Upper lobe of left lung (tissue), 6 donors: ENCODE results near the gene CRACDL. TPM values are rescaled to one million over a fixed set of nuclear protein-coding genes. Genes with fewer than 3 reads are reported as not detected.
A peak's percentile ranks its signal among the peaks of the same experiment; 100 is the strongest.

Source experiments
- ATAC-seq, 2 donors: fragments of 200-7000 bp; cut with Tn5 transposase; one replicate each; pipeline ENCODE4 v1.9.1; 2022; ENCODE audit warnings: mild to moderate bottlenecking in 2 of 2, moderate library complexity in 2 of 2; ENCODE audit not compliant: low FRiP score in 2 of 2
- DNase-seq, 2 donors: peaks; one replicate each; pipeline ENCODE4 v3.0.0-alpha.2; 2019 to 2020
- H3K27ac ChIP-seq, 4 donors: fragments of 200-600 bp; sonication (generic); one replicate each; pipeline ENCODE4 v1.5.1; 2016 to 2019
- H3K27me3 ChIP-seq, 4 donors: fragments of 200-600 bp; sonication (generic); one replicate each; pipeline ENCODE4 v1.5.1; 2017 to 2019
- H3K36me3 ChIP-seq, 4 donors: fragments of 200-600 bp; sonication (generic); one replicate each; pipeline ENCODE4 v1.5.1; 2016 to 2019
- H3K4me1 ChIP-seq, 4 donors: fragments of 200-600 bp; sonication (generic); one replicate each; pipeline ENCODE4 v1.5.1; 2018 to 2019
- H3K4me3 ChIP-seq, 4 donors: fragments of 200-600 bp; sonication (generic); one replicate each; pipeline ENCODE4 v1.5.1; 2017 to 2019; ENCODE audit warnings: mild to moderate bottlenecking in 2 of 4, moderate library complexity in 1 of 4
- H3K9me3 ChIP-seq, 4 donors: fragments of 200-600 bp; sonication (generic); one replicate each; pipeline ENCODE4 v1.5.1; 2018 to 2019
- EP300 ChIP-seq, 4 donors: sonication (generic); formaldehyde crosslinking; IDR thresholded peaks; one replicate each; pipeline ENCODE4 v1.5.1; 2017; ENCODE audit warnings: antibody characterized with exemption in 4 of 4, control low read depth in 2 of 4
- POLR2A ChIP-seq, 4 donors: fragments of 450-650 bp; IDR thresholded peaks; one replicate each; pipeline ENCODE4 v1.5.1; 2016 to 2017; ENCODE audit warnings: antibody characterized with exemption in 4 of 4, mild to moderate bottlenecking in 2 of 4
- POLR2AphosphoS5 ChIP-seq, 2 donors: sonication (generic); formaldehyde crosslinking; IDR thresholded peaks; one replicate each; pipeline ENCODE4 v1.5.1; 2017; ENCODE audit warnings: antibody characterized with exemption in 2 of 2
- WGBS, 2 donors: methylation state at CpG; one replicate each; pipeline ENCODE4 v1.1.5; 2017 to 2018; 5-methylcytosine and 5-hydroxymethylcytosine counted together
- total RNA-seq, 6 donors: library from RNA; depleted of rRNA in 4 of 6; stranded (reverse); fragments of >200 nt in 4 of 6; gene quantifications; one replicate each; pipeline versions ENCODE4 v1.1.0 to v1.2.1, GENCODE V29; 2016 to 2021
- TF ChIP-seq, protein P1 (sequence below), 6 experiments: fragments of 450-650 bp in 4 of 6; fragments of 200-600 bp in 2 of 6; sonication (generic) in 2 of 6; IDR thresholded peaks; one replicate each; pipeline ENCODE4 v1.5.1; 2016 to 2019; ENCODE audit warnings: antibody characterized with exemption in 6 of 6
- donor health status: DM: no; HTN: no; CAD: no; lungs with moderate emphysema.
- donor health status: DM: no; HTN: yes; CAD: no; lungs with severe emphysema.

Gene CRACDL
- total RNA-seq, 6 donors from 2014 or later, result 14.6 to 33.4 (median 20.2) TPM

GRCh38 chr2:98825020-98825350 is 111.0 kb downstream of the CRACDL start:
- no peak for ATAC-seq
- H3K9me3 ChIP-seq, result no peaks in the 10 kb centered on the region
- H3K4me3 ChIP-seq, result no peak overlapping the region
- H3K27ac ChIP-seq, result peak overlapping the region; percentile 23 to 97 (median 93)
- TF ChIP-seq, protein P1, sequence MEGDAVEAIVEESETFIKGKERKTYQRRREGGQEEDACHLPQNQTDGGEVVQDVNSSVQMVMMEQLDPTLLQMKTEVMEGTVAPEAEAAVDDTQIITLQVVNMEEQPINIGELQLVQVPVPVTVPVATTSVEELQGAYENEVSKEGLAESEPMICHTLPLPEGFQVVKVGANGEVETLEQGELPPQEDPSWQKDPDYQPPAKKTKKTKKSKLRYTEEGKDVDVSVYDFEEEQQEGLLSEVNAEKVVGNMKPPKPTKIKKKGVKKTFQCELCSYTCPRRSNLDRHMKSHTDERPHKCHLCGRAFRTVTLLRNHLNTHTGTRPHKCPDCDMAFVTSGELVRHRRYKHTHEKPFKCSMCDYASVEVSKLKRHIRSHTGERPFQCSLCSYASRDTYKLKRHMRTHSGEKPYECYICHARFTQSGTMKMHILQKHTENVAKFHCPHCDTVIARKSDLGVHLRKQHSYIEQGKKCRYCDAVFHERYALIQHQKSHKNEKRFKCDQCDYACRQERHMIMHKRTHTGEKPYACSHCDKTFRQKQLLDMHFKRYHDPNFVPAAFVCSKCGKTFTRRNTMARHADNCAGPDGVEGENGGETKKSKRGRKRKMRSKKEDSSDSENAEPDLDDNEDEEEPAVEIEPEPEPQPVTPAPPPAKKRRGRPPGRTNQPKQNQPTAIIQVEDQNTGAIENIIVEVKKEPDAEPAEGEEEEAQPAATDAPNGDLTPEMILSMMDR (IDR thresholded peaks at IDR 0.05), result no peak
- no peak for TF ChIP-seq POLR2AphosphoS5 (IDR thresholded peaks at IDR 0.05)
- no peak for TF ChIP-seq POLR2A (IDR thresholded peaks at IDR 0.05)
- TF ChIP-seq EP300 (IDR thresholded peaks at IDR 0.05), result no peak
- 93 to 97% methylated on average over 3 of the region's 3 CpGs for WGBS, 2 donors
- no peaks in the 10 kb centered on the region for H3K27me3 ChIP-seq
- H3K4me1 ChIP-seq, result peaks cover 26 to 42% (median 32%) of the 10 kb centered on the region in 4 donors
- no peaks in the 10 kb centered on the region for H3K36me3 ChIP-seq
- no peak for DNase-seq

- WGBS, 2 donors, result 36 to 38% methylated on average over 2 of the region's 2 CpGs
- Histone ChIP-seq H3K27me3 (no peaks in the 10 kb centered on the region), H3K27ac (peak overlapping the region; percentile 90 to 97 (median 93)), H3K4me1 (peaks cover 26 to 39% (median 29%) of the 10 kb centered on the region in 4 donors), H3K9me3 (no peaks in the 10 kb centered on the region), H3K36me3 (no peaks in the 10 kb centered on the region), H3K4me3 (no peak overlapping the region)
- DNase-seq (no peak), ATAC-seq (no peak)
- TF ChIP-seq, protein P1 (IDR thresholded peaks at IDR 0.05), result no peak
- TF ChIP-seq EP300 (IDR thresholded peaks at IDR 0.05) (no peak), POLR2AphosphoS5 (IDR thresholded peaks at IDR 0.05) (no peak), POLR2A (IDR thresholded peaks at IDR 0.05) (no peak)
Measured at GRCh38 chr2:98824256-98825019, 111.6 kb downstream of the CRACDL start.

GRCh38 chr2:98823196-98824170 is 112.5 kb downstream of the CRACDL start:
- peak in 1 of 2 donors; percentile 83 for DNase-seq
- Histone ChIP-seq H3K4me3 (peak overlapping the region in 3 of 4 donors; percentile 47 to 55 (median 54)), H3K27me3 (no peaks in the 10 kb centered on the region), H3K9me3 (no peaks in the 10 kb centered on the region), H3K4me1 (peaks cover 20 to 32% (median 25%) of the 10 kb centered on the region in 4 donors), H3K36me3 (no peaks in the 10 kb centered on the region), H3K27ac (peak overlapping the region; percentile 90 to 97 (median 93))
- 39 to 52% methylated on average over 14 to 30 of the region's 40 CpGs for WGBS, 2 donors
- TF ChIP-seq POLR2A (IDR thresholded peaks at IDR 0.05) (no peak), EP300 (IDR thresholded peaks at IDR 0.05) (no peak), POLR2AphosphoS5 (IDR thresholded peaks at IDR 0.05) (no peak)
- TF ChIP-seq, protein P1 (IDR thresholded peaks at IDR 0.05), result no peak
- peak in 1 of 2 donors; percentile 22 for ATAC-seq

DNA sequence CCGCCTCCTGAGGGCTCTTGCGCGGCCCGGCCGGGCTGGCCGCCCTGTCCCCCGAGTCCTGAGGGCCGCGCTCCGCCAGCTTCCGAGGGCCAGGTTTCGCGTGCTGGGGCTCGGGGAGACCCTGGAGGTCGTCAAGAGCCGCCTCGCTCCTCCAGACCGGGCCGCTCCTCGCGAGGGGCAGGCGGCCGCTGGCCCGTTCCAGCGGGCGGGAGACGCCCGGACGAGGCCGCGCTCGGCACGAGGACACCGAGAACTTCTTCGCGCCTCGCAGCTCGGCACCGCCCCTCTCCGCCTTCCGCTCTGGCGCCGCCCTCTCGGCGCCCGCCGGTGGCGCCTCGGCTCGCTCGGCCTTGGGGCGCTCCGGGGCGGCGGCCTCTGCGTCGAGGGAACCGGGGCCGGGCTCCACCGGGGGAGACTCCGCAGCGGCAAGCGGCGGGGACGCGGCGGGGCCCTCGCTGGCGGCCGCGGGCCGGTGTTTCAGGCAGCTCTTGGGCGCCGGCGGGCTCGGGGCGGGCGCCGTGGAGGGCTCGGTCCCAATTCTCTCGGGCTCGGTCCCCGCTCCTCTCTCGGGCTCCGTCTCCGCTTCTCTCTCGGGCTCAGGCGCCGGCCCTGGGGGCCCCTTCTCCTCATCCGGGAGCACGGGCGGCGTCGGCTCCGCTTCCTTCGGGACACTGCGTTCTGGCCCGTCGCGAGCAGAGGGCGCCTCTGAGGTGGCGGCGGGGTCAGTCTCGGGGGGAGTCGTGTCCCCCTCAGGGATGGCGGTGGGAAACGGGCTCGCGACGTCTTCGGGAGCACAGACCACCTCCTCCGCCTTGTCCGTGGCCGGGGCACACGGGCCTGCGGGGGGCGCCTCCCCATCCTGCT is 113.5 kb downstream of the CRACDL start:
- TF ChIP-seq EP300 (IDR thresholded peaks at IDR 0.05), result peak in 1 of 4 donors; percentile 88
- TF ChIP-seq, protein P1 (IDR thresholded peaks at IDR 0.05), result peak; percentile 36 to 72 (median 53)
- TF ChIP-seq POLR2A (IDR thresholded peaks at IDR 0.05), result peak in 1 of 4 donors; percentile 37
- peak; percentile 42 to 54 for TF ChIP-seq POLR2AphosphoS5 (IDR thresholded peaks at IDR 0.05)
- ATAC-seq (peak; percentile 55 to 80), DNase-seq (peak; percentile 65 to 93)
- H3K27me3 ChIP-seq, result no peaks in the 10 kb centered on the region
- H3K4me1 ChIP-seq, result peaks cover 20 to 27% (median 24%) of the 10 kb centered on the region in 4 donors
- H3K4me3 ChIP-seq, result peak overlapping the region in 3 of 4 donors; percentile 47 to 55 (median 54)
- no peaks in the 10 kb centered on the region for H3K36me3 ChIP-seq
- H3K9me3 ChIP-seq, result no peaks in the 10 kb centered on the region
- peak overlapping the region; percentile 90 to 97 (median 93) for H3K27ac ChIP-seq
- WGBS, 2 donors, result 9 to 10% methylated on average over 2 to 57 of the region's 117 CpGs
